ENCODE results near the gene GDF11.

GDF11 gene

DNA sequence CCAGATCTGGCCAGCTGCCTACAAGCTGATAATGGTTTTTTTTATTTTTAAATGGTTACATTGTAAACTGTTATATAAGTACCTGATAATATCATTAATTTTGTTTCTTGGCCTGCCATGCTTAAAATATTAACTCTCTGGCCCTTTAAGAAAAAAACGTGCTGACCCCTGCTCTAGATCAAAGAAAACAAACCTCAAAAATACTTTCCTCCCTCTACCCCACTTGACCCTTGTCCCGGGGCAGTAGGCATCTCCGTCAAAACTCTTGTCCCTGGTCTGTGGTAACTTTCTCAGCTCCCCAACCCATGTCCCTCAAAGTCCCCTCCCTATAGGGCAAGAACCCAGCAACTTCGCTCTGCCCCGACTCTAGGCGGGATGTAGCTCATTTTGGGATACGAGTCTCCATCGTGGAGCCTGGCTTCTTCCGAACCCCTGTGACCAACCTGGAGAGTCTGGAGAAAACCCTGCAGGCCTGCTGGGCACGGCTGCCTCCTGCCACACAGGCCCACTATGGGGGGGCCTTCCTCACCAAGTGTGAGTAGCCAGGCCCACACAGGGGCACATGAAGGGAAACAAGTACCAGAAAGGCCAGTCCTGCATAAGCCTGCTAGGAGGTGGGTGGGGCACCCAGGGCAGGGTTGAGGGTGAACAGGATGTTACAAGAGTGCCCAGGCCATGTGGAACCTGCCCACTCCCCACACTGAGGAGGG lies 19.3 kb upstream of the GDF11 start:
- no peak for DNase-seq (ENCODE audit: low spot score)

- DNase-seq (ENCODE audit: low spot score): no peak
Measured at GRCh38 chr12:55724226-55724939, 18.5 kb upstream of the GDF11 start.

DNA sequence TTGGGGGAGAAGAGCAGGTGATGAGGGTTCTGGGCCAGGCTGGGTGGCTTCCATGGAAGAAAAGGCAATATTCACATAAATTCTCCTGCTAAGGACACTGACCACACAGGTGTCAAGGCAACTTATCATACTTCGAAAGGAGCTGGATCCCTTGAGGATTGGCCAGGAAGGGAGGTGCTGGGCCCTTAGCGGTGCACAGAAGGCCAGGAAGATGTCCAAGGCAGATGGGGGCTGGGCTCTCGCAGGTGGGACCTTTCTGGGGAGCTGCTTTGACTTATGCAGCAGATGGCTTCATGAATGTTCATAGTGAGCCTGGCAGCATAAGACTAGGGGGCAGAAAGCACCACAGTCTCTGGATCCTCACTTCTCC lies 18.0 kb upstream of the GDF11 start:
- DNase-seq (ENCODE audit: low spot score): no peak

DNA sequence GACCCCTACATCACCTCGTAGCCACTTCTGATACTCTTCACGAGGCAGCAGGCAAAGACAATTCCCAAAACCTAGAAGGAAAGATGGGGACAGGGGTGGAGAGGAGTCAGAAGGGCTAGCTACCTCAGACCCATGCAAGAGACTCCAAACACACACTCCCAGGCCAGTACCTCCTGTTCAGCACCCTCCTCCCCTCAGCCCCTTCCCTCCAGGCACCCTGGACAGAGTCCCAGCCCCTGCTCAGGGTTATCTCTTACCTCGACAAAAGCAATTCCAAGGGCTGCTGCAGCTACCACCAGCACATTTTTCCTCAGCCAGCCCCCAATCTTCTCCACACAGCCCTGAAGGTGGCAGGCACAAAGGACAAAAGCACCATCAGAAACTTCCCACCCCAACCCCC lies 17.4 kb upstream of the GDF11 start:
- DNase-seq (ENCODE audit: low spot score): no peak

DNA sequence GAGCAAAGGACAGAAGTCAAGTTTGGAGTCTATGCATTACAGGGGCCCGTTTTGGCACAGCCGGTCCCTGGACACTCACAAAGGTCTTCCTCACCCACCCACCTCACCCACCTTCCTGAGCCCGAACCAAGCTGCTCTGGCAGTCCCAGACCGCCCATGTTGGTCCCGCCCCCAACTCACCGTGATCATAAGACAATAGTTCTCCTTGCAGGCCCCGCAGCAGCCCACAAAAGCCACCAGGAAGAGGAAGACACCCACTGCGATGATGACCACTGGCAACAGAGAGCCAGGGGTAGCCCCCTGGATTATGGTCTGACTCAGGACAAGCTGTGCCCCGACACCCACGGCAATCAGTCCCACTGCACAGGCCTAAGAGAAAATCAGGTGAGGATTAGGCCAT lies 16.0 kb upstream of the GDF11 start:
- no peak for DNase-seq (ENCODE audit: low spot score)

DNA sequence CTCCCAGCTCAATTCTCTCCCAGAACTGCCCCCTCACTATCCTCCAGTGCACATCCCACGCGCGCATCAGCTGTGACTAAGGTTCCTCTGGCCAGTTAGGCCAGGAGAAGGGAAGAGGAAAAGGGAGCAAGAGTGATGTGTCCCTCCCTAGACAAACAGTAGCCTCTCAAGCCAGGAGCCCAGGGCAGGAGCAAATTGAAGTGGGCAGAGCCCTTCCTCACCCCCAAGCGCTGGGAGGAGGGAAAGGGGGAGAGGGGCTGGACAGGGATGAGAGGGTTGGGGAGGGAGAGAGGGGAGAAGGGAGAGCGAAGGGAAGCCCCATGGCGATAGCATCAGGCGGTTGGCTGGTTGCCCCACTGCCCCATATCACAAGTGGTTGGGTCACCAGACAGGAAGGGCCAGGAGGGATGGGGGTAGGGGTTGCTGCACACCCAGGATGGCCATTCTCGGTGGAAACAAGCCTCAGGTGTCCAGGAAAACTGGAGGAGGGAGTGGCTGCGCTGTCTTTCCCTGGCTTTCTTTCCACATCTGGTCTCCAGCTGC lies 15.2 kb upstream of the GDF11 start:
- DNase-seq (ENCODE audit: low spot score): no peak

GRCh38 chr12:55728186-55728938 lies 14.6 kb upstream of the GDF11 start:
- DNase-seq (ENCODE audit: low spot score): peak; percentile 87

- peak; percentile 95 for DNase-seq (ENCODE audit: low spot score)
Measured at GRCh38 chr12:55728939-55729818, 13.7 kb upstream of the GDF11 start, which contains the start of gene CD63. CD63 (minus strand) TSS chr12:55729009; CDS start chr12:55728341, 668 bp downstream.

DNA sequence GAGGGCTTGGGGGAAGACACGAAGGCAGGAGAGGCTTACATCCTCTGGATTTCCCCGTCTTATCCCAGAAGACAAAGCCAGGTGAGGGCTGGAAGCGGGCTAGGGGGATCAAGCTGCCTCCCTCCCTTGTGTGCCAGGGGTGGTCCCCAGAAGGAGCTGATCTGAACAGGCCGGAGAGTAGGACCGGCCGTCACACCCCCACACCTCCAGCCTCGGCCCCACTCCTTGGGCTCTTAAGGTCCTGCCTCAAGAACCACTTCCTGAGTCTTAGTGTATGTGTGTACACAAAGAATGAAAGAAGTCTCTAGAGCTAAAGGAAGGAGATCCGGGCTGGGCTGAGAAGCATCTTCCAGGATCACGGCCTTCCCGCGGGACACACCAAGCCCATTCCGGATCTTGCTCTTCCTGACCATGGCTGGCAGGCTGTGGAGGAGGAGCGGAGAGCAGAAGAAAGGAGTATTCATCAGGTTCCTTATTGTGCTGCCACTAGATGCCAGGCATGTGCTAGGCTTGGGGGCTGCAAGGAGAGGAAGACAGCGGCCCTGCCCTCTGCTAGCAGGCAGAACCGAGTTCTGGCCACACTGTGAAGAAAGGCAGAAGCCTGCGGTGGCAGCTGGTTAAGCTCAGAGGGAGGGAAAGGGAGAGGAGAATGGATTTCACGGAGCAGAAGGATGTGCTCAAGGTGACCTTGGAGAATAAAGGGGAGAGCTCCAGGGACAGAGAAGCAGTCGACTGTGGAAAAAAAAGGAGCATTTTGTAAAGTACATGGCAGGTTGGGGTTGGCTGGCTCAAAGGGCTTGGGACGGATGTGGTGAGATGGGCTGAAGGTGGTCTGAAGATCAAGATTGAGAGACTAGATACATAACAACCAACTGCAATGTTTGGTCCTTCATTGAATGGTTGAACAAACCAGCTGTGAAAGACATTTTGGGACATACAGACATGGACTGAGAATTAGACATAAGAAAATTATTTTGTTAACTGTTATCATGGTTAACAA lies 12.8 kb upstream of the GDF11 start:
- no peak for DNase-seq (ENCODE audit: low spot score)

DNA sequence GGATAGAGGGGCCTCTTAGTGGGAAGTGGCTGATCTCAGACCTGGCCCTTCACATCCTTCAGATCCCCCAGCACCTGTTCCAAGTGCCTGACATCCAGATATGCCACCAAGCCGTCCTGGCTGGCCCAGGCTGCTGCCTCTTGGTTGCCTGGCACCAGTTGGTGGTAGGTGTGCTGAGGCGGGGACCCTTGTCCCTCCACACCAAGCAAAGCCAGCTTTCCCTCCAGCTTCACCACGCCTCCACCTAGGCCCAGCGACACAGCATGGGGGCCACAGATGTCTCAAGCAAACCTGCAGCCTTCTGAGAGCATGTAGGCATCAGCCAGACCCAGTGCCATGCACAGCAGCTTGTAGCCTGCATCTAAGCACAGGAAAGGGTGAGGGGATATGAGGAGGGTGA lies 10.6 kb upstream of the GDF11 start:
- DNase-seq (ENCODE audit: low spot score): no peak

- no peak for DNase-seq (ENCODE audit: low spot score)
Measured at GRCh38 chr12:55733021-55733555, 9.8 kb upstream of the GDF11 start.

DNA sequence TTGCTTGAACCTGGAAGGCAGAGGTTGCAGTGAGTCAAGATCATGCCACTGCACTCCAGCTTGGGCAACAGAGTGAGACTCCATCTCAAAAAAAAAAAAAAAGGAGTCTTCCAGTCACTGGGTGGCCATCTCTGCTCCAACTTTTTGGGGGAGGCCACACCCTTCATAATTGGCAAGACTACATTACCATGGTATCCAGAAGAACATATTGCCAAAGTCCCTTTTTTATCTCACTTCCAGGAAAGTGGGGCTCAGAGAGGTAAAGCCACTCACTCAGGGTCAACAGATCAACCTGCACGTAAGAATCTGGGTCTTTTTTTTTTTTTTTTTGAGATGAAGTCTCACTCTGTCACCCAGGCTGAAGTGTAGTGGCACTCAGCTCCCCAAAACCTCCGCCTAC lies 9.1 kb upstream of the GDF11 start:
- no peak for DNase-seq (ENCODE audit: low spot score)

GRCh38 chr12:55734595-55734994 lies 8.3 kb upstream of the GDF11 start:
- DNase-seq (ENCODE audit: low spot score): no peak

GRCh38 chr12:55736076-55736475 lies 6.8 kb upstream of the GDF11 start:
- DNase-seq (ENCODE audit: low spot score): no peak

DNA sequence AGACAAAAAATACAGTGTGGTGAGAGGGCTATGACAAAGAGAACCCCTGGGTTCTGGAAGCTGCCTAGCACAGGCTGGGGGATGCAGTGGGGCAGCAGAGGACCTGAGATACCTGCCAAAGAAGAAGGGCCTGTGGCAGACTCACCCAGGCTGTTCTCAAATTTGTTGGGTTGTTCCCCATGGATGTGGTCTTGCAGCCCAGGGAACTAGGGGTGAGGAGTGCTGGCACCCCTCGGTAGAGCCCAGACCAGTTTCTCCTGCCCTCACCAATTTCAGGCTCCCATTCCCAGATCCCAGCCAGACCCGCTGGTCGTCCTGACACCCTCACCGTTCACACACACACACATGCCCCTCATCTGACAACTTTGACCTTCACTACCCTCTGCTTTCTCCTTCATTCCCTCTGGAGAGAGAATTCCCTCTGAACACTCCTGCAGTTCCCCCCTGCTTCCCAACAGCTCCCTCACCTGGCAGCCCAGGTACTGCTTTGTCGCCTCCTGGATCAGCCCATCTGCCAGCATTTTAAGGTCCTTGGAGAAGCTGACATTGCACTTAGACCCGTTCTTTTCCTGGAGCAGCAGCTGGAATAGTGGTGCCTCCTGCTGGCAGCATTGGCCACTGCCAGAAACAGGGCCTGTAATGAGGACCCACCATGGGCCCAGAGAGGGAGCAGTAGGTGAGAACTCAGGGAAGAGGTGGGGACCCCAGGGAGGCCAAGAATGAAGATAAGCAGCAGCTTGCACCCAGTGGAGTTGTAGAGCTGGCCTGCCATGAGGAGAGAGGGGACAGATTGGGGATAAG lies 5.9 kb upstream of the GDF11 start:
- no peak for DNase-seq (ENCODE audit: low spot score)

DNA sequence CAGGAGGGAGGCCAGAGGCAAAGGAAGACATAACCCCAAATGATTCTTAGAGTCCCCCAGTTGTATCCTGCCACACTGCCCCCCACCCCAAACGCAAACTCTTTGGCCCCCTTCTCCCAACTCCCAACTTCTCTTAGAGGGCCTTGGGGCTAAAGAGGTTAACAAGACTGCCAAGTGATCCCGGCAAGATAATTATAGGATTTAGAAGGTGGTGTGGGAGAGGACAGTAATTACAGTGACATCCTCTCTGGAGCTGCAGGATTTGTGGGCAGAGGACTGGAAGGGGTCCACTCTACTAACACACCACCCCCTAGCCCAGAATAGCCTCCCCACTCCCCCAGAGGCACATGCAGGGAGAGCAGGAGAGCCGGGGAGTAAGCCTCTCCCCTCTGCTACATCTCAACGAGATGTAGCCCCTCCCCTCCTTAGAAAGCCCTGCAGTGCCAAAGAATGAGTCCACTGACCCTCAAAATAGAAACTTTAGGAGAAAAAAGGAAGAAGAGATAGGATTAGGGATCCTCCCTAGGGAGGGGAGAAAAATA lies 5.3 kb upstream of the GDF11 start:
- no peak for DNase-seq (ENCODE audit: low spot score)

- peak; percentile 90 for DNase-seq (ENCODE audit: low spot score)
Measured at GRCh38 chr12:55738123-55739024, 4.5 kb upstream of the GDF11 start.

- DNase-seq (ENCODE audit: low spot score): no peak
Measured at GRCh38 chr12:55739025-55739378, 3.9 kb upstream of the GDF11 start.

Data from left forelimb (tissue), 1 donor.